Lung (tissue), 12 donors: ENCODE measurements around the gene ZNF835. TPM values are rescaled to one million over a fixed set of nuclear protein-coding genes. Genes with fewer than 3 reads are reported as not detected.

Experiments used
- ATAC-seq: fragments of 200-7000 bp; cut with Tn5 transposase; one replicate; pipeline ENCODE4 v1.9.1; 2020; ENCODE audit warnings: moderate number of reproducible peaks; ENCODE audit not compliant: insufficient read depth, low FRiP score
- DNase-seq, 3 donors: peaks; one replicate each; pipeline ENCODE4 v3.0.0-alpha.2; 2013 to 2017
- H3K27ac ChIP-seq, 2 donors: one replicate each; pipeline ENCODE4 v1.5.1; 2013; ENCODE audit warnings: mild to moderate bottlenecking in 2 of 2, moderate library complexity in 2 of 2, control low read depth in 1 of 2, inconsistent platforms in 1 of 2, low read depth in 1 of 2, low read length in 1 of 2
- H3K27me3 ChIP-seq, 3 donors: one replicate each; pipeline ENCODE4 v1.5.1; 2013; ENCODE audit warnings: low read length in 2 of 3; ENCODE audit not compliant: control insufficient read depth in 3 of 3, insufficient read depth in 3 of 3
- H3K36me3 ChIP-seq, 4 donors: one replicate each; pipeline ENCODE4 v1.5.1; 2013; ENCODE audit warnings: low read length in 4 of 4, mild to moderate bottlenecking in 1 of 4, moderate library complexity in 1 of 4; ENCODE audit not compliant: control insufficient read depth in 4 of 4, insufficient read depth in 4 of 4
- H3K4me1 ChIP-seq, 5 donors: one replicate each; pipeline ENCODE4 v1.5.1; 2013; ENCODE audit warnings: low read length in 5 of 5, mild to moderate bottlenecking in 2 of 5, moderate library complexity in 1 of 5; ENCODE audit not compliant: control insufficient read depth in 5 of 5, insufficient read depth in 5 of 5
- H3K4me3 ChIP-seq: one replicate; pipeline ENCODE4 v1.5.1; 2013; ENCODE audit warnings: mild to moderate bottlenecking, control low read depth, moderate library complexity
- H3K9ac ChIP-seq, 2 donors: one replicate each; pipeline ENCODE4 v1.5.1; 2013; ENCODE audit warnings: low read length in 2 of 2, control low read depth in 1 of 2; ENCODE audit not compliant: insufficient read depth in 1 of 2
- H3K9me3 ChIP-seq, 4 donors: one replicate each; pipeline ENCODE4 v1.5.1; 2013; ENCODE audit warnings: low read length in 3 of 4, mild to moderate bottlenecking in 1 of 4, moderate library complexity in 1 of 4; ENCODE audit not compliant: control insufficient read depth in 4 of 4, insufficient read depth in 3 of 4
- WGBS, 2 donors: extraction: QIAGEN DNeasy Blood & Tissue Kit; methylation state at CpG; one replicate each; pipeline ENCODE4 v1.1.7; 2013; 5-methylcytosine and 5-hydroxymethylcytosine counted together
- polyA plus RNA-seq, 2 donors: library from polyadenylated mRNA; stranded (reverse); fragments of 200-250 nt; gene quantifications; one replicate each; pipeline ENCODE4 v1.2.1, GENCODE V29; 2013
- total RNA-seq, 2 donors: library from RNA; depleted of rRNA in 1 of 2; stranded (reverse); fragments of >200 nt in 1 of 2; gene quantifications; one replicate each; pipeline ENCODE4 v1.2.1, GENCODE V29; 2014 to 2021
- TF ChIP-seq, protein P1 (sequence below): IDR thresholded peaks from 2 replicates; pipeline ENCODE4 v1.5.1; 2012; ENCODE audit warnings: mild to moderate bottlenecking; ENCODE audit errors: control extremely low read depth, extremely low read depth
- donor health status: control.
- donor health status: control.
- donor health status: Bipolar disorder and iron deficiency.
- donor health status: healthy.
- donor health status: DM: yes; HTN: yes; CAD: no.

The ZNF835 gene
- total and polyA plus RNA-seq, 4 donors = 0.49 to 3.2 (median 1.9) TPM

DNA sequence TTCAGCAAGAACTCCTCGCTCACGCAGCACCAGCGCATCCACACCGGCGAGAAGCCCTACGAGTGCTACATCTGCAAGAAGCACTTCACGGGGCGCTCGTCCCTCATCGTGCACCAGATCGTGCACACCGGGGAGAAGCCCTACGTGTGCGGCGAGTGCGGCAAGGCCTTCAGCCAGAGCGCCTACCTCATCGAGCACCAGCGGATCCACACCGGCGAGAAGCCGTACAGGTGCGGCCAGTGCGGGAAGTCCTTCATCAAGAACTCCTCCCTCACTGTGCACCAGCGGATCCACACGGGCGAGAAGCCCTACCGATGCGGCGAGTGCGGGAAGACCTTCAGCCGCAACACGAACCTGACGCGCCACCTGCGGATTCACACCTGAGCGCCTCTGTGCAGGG, 49.2 kb downstream of the ZNF835 start:
- Histone ChIP-seq H3K9me3 (peaks cover 0 to 71% (median 3%) of the 10 kb centered on the region in 4 donors), H3K4me3 (no peak overlapping the region), H3K9ac (no peak overlapping the region), H3K27me3 (no peaks in the 10 kb centered on the region), H3K4me1 (no peaks in the 10 kb centered on the region), H3K36me3 (peaks cover 0 to 37% (median 36%) of the 10 kb centered on the region in 4 donors), H3K27ac (no peak overlapping the region)
- TF ChIP-seq, protein P1, sequence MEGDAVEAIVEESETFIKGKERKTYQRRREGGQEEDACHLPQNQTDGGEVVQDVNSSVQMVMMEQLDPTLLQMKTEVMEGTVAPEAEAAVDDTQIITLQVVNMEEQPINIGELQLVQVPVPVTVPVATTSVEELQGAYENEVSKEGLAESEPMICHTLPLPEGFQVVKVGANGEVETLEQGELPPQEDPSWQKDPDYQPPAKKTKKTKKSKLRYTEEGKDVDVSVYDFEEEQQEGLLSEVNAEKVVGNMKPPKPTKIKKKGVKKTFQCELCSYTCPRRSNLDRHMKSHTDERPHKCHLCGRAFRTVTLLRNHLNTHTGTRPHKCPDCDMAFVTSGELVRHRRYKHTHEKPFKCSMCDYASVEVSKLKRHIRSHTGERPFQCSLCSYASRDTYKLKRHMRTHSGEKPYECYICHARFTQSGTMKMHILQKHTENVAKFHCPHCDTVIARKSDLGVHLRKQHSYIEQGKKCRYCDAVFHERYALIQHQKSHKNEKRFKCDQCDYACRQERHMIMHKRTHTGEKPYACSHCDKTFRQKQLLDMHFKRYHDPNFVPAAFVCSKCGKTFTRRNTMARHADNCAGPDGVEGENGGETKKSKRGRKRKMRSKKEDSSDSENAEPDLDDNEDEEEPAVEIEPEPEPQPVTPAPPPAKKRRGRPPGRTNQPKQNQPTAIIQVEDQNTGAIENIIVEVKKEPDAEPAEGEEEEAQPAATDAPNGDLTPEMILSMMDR = no peak
- ATAC-seq = no peak
- 96% methylated on average over 37 of the region's 37 CpGs for WGBS, 2 donors
- no peak for DNase-seq

DNA sequence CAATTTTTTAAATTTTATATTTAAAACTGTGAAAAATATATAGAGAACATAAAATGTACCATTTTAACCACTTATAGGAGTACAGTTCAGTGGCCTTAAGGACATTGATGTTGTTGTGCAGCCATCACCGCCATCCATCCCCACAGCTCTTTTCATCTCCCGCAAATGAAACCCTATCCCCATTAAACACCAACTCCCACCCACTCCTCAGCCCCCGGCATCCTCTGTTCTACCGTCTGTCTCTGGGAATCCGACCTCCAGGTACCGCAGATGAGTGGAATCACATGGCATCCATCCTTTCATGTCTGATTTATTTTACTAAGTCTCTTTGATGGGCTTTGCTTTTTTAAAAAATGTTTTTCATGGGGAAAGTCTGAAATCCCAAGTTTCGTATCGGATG, 52.4 kb downstream of the ZNF835 start:
- Histone ChIP-seq H3K9ac (no peak overlapping the region), H3K4me1 (no peaks in the 10 kb centered on the region), H3K36me3 (peaks cover 0 to 35% (median 29%) of the 10 kb centered on the region in 4 donors), H3K4me3 (no peak overlapping the region), H3K27ac (no peak overlapping the region), H3K27me3 (no peaks in the 10 kb centered on the region), H3K9me3 (peaks cover 0 to 57% (median 4%) of the 10 kb centered on the region in 4 donors)
- WGBS, 2 donors = 80 to 92% methylated on average over 8 of the region's 8 CpGs
- no peak for ATAC-seq
- TF ChIP-seq, protein P1 = no peak
- DNase-seq = no peak

DNA sequence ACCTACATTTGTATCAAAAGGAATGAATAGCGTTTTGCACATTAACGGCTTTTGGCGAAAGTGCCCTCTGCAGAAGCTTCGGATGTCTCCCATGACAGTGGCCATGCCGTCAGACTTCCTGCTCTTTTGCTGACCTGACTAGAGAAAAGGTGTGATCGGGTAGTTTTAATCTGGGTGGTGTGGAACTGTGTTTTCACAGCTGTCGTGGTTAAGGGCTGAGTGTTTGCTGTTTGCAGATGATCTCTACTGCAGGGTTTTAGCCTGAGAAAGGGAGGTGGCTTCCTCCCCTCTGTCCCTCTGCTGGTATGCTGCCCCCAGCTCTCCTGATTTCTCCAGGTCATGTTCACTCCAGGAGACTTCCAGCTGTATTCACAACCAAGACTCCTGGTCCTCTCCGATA, 54.0 kb downstream of the ZNF835 start:
- ATAC-seq (no peak), DNase-seq (no peak)
- Histone ChIP-seq H3K4me1 (no peaks in the 10 kb centered on the region), H3K27ac (no peak overlapping the region), H3K9me3 (peaks cover 0 to 60% (median 10%) of the 10 kb centered on the region in 4 donors), H3K36me3 (peaks cover 0 to 26% (median 22%) of the 10 kb centered on the region in 4 donors), H3K27me3 (no peaks in the 10 kb centered on the region), H3K9ac (no peak overlapping the region), H3K4me3 (no peak overlapping the region)
- TF ChIP-seq, protein P1 = no peak
- 93 to 97% methylated on average over 8 of the region's 8 CpGs for WGBS, 2 donors

DNA sequence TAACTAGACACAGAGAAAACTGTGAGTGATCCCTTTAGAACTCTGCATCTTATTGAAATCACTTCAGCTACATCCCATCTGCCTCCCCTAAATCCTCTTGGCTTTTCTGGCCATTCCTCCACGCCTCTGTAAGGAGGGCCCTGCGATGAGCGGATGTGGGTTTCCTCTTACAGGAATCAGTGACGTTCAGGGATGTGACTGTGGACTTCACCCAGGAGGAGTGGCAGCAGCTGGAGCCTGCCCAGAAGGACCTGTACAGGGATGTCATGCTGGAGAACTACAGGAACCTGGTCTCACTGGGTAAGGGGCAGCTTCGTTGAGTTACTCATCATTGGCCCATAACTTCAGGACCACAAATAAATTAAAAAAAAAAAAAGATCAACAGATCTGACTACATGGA, 57.9 kb downstream of the ZNF835 start:
- Histone ChIP-seq H3K27me3 (no peaks in the 10 kb centered on the region), H3K36me3 (peaks cover 0 to 24% (median 14%) of the 10 kb centered on the region in 4 donors), H3K9me3 (peaks cover 0 to 41% (median 21%) of the 10 kb centered on the region in 4 donors), H3K27ac (no peak overlapping the region), H3K4me1 (peaks cover 0 to 1% (median 0%) of the 10 kb centered on the region in 5 donors), H3K4me3 (no peak overlapping the region), H3K9ac (no peak overlapping the region)
- ATAC-seq (no peak), DNase-seq (no peak)
- 89 to 93% methylated on average over 5 of the region's 5 CpGs for WGBS, 2 donors
- TF ChIP-seq, protein P1 = no peak
